M059J (cell line): Measurements from ENCODE around the gene STAC2. TPM values are rescaled to one million over a fixed set of nuclear protein-coding genes. Genes with fewer than 3 reads are reported as not detected.

Source experiments
- DNase-seq: peaks from one replicate; pipeline ENCODE4 v3.0.0-alpha.2; 2012; ENCODE audit warnings: low read depth
- total RNA-seq: library from RNA; depleted of rRNA; stranded (reverse); fragments of >200 nt; shearing (Covaris generic); gene quantifications from 2 replicates; pipeline ENCODE4 v1.2.3, GENCODE V29; 2014

The STAC2 gene
- total RNA-seq, 1 experiment from 2014 or later: 0.07 TPM

DNA sequence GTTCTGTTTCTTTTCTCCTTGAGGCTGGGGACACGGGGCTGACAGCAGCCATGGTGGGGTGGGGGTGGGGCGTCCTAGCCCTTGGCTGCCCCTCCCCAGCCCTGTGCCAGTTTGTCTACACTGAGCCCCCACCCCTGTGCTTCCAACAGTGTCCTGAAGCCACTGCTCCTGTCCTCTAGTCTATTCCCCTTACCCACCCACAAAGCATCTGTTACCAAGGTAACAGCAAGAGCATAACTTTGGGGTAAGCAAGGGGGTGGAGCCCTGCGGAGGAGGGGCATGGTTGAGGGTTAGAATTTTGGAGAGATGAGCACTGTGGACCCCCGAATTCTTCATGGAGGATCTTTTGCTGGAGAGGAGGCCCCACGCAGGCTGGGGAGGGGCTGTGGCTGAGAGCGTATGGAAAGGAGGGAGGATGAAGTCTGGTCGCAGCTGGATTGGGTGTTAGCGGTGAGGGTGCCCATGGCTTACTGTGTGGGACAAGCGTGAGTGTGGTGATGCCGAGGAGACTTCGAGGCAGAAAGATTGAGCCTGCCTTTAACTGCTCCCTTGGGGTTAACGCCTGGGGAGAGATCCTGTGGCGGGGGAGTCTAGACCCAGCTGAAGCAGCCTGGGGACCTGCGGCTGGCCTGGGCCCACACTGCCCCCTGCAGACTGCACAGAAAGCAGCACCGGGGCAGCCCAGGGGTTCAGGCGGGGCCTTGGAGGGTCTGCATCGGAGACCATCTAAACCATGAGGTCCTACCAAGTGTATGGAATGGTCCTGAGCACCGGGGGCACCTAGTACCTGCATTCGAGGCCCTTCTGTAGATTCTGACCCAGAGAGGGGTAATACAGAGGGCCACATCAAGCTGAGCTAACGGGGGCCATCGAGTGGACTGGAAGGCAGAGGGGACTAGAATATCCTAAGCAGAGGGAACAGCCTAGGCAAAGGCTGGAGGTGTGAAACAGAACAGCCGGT is 6.1 kb upstream of the STAC2 start:
- DNase-seq: peak; percentile 30

DNA sequence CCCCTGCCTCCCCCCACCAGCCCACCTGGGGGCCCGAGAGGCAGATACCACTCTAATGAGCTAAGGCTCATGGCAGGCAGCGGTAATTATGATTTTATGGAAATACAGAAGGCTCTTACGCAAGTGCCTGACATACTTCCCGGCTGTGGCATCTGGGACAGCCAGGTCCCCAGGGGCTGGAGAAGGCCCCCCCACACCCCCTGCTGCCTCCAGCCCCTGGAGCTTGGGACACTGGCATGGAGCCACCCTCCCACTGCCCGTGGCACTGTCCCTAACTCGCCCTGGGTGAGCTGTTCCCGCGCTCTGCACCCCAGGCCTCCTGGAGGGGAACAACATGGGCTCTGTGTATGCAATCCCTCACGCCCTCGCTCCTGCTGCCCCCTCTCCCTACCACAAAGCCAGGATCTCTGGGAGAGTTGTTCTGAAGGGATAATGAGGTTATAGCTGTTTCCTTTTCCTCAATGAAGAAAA is 5.4 kb upstream of the STAC2 start:
- DNase-seq: no peak

DNA sequence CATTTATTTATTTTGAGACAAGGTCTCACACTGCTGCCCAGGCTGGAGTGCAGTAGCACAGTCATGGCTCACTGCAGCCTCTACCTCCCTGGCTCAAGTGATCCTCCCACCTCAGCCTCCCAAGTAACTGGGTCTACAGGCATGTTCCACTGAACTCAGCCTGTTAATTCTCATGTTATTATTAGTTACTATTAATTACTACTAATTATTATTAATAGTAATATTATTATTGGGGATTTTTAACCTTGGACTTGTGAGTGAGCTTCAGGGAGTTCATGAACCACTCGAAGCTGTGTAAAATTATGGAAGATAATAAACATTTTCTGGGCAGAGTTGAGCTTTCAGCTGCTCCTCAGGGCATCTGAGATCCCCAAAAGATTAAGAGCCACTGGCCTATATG is 4.6 kb upstream of the STAC2 start:
- DNase-seq: no peak

DNA sequence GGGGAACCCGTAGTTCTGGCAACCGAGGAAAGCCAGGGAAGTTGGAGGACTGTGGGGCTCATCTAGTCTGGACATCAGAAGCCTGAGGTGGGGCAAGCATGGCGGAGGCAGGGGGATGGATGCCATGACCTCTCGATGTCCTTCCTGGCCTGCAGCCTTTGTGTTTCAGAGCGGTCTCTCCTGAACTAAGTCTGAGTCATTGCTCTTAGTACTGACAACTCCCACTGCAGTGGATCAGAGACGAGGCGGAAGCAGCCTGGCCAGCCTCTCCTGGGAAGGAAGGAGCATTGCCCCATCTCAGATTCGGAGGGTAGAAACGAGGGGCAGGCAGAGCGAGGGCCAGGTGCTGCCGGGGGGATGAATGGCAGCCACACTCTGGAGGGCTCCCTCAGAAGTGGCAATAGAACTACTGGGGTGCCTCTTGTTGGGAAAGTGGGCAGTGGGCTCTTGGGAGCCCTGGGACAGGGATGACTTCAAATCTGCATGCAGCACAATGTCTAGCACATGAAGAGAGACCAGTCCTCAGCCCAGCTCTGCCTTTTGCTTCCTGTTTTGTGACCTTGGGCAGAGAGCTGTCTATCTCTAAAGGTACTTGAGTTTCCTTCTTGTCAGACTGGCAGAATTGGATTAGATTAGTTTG is 3.6 kb upstream of the STAC2 start:
- DNase-seq: peak; percentile 65

DNA sequence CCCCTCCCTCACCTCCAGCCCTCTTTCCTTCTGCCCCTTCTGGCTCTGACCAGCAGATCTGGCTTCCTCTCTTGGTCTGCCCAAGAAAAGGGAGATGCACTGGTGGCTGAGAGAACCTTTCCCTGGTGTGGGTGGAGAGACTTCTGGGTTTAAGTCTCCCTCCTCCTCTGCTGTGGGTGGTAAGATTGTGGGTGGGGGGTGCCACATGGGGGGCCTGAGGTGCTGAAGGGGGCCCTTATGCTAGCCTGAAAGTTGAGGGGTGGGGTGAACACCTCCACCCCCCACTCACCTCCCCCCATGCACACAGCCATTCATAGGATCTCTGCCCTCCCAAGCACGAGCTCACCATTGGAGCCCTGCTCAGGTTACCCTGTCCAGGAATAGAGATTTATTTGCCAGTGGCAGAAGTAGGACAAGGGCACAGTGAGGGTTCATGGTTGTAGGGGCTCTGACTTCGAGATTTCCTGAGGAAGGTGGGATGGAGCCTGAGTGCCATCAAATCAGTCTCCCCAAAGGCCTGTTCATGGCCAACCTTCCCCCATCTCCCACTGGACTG is 1.7 kb upstream of the STAC2 start:
- no peak for DNase-seq

GRCh38 chr17:39225959-39226683 is 376 bp upstream of the STAC2 start:
- peak; percentile 51 for DNase-seq

GRCh38 chr17:39224778-39225307 is 902 bp downstream of the STAC2 start:
- DNase-seq: no peak

- DNase-seq: no peak
Measured at GRCh38 chr17:39223907-39224777, 1.6 kb downstream of the STAC2 start.

GRCh38 chr17:39222866-39223834 is 2.6 kb downstream of the STAC2 start:
- DNase-seq: peak; percentile 55

DNA sequence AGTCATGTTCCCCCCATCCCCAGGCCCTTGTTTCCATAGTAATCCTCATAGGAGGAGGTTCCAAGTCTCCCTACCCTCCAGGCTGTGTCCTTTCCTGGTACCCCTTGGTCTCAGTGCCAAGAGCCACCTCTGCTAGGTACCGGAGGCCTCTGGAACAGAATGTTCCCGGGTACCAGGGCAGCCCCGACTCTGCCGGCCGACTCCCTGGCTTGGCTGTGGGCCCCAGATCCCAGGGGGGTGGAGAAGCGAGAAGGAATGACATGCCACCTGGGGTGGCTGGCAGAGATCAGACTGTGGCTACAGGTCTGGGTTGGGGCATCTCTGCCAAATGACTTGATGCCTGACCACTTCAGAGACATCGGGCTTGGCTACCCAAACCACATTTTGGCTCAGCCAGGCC is 3.6 kb downstream of the STAC2 start:
- no peak for DNase-seq

GRCh38 chr17:39221572-39221971 is 4.2 kb downstream of the STAC2 start:
- no peak for DNase-seq

- DNase-seq: no peak
Measured at GRCh38 chr17:39219647-39220154, 6.0 kb downstream of the STAC2 start.

- DNase-seq: no peak
Measured at GRCh38 chr17:39218906-39219305, 6.8 kb downstream of the STAC2 start.

DNA sequence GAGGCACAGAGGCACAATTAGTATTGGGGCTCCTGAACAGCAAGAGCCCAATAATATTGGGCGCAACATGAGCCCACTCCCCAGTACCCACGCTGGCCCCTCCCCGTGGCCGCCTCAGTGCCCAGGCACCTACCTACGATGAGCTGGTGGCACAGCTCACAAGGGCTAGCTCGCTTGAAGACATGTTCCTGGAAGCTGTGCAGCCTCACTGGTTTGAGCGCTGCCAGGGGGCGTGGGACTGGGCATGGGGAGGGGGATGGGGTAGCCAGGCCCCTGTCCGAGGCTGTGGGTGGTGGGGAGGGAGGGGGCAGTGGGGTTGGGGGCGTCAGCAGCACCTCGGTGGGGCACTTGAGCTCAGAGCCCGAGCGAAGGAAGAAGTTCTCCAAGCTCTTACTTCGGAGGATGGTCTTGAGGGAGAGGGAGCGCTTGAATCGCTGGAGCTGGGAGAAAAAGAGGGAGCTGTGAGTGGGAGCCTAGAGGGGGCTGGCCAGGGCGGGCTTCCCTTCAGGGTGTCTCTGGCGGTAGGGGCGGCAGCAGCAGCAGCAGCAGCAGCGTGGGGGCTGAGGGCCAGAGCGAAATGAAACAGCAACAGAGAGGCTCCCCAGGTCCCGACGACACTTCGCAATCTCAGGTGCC is 7.9 kb downstream of the STAC2 start:
- no peak for DNase-seq

GRCh38 chr17:39213852-39214251 is 11.9 kb downstream of the STAC2 start:
- peak; percentile 76 for DNase-seq

GRCh38 chr17:39212841-39213480 is 12.8 kb downstream of the STAC2 start:
- DNase-seq: no peak

DNA sequence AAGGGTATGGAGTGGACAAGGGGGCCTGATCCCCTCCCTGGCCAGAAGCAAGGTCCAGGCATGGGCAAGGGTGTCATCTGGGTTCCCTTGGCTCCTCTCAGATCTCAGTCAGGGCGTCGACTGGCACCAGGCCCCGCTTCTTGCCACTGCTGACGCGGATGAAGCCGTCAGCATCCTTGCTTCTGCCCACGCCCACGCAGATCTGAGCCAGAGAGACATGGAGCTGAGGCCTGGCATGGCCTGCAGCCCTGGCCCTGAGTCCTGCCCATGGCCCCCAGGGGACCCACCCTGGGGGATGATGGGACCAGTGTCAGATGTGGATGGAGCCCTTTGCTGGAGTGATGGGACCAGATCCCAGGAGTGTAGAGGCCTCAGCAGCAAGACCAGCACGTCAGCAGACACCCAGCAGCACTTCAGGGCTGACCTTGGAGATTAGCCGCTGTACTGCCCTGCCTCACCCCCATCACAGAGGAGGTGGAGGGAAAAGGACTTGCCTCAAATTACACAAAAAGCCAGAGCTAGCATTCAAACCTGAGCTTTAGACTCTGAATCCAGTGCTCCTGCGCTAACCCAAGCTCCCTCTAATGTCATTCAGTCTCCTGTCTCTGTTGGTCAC is 13.4 kb downstream of the STAC2 start:
- no peak for DNase-seq

GRCh38 chr17:39210093-39210434 is 15.7 kb downstream of the STAC2 start:
- no peak for DNase-seq
